ENCODE measurements around the gene ARMC6. TPM values are rescaled to one million over a fixed set of nuclear protein-coding genes. Genes with fewer than 3 reads are reported as not detected.
A peak's percentile ranks its signal among the peaks of the same experiment; 100 is the strongest.

ARMC6 gene
- total and polyA plus RNA-seq, 2 of the 13 experiments (the other 11 are each of a cell fraction or from before 2014, with no cell fraction given): 16.2 to 36.8 TPM

GRCh38 chr19:19096641-19097627 is 63.5 kb downstream of the ARMC6 start (continued):
- TF ChIP-seq CBX1 (IDR thresholded peaks at IDR 0.05; ENCODE audit: low read depth): peak; percentile 24
- TF ChIP-seq ZBTB26 (CRISPR knock-in tag; IDR thresholded peaks at IDR 0.05; ENCODE audit: borderline replicate concordance): no peak
- TF ChIP-seq NONO (IDR thresholded peaks at IDR 0.05): no peak
- TF ChIP-seq NONO (CRISPR knock-in tag; conservative IDR thresholded peaks at IDR 0.05): peak; percentile 98
- TF ChIP-seq FOXA3 (CRISPR knock-in tag; IDR thresholded peaks at IDR 0.05): peak; percentile 78
- TF ChIP-seq ZNF589 (CRISPR knock-in tag; conservative IDR thresholded peaks at IDR 0.05): peak; percentile 88
- no peak for TF ChIP-seq GLI4 (CRISPR knock-in tag; IDR thresholded peaks at IDR 0.05; ENCODE audit: borderline replicate concordance)
- no peak for TF ChIP-seq NR3C1 (CRISPR knock-in tag; IDR thresholded peaks at IDR 0.05)
- TF ChIP-seq ZNF318 (CRISPR knock-in tag; IDR thresholded peaks at IDR 0.05): no peak
- peak; percentile 50; the same call in 1 of the 2 replicates for TF ChIP-seq SP5 (CRISPR knock-in tag; IDR thresholded peaks at IDR 0.05; ENCODE audit: borderline replicate concordance, low read depth)
- no peak for TF ChIP-seq ZNF597 (CRISPR knock-in tag; IDR thresholded peaks at IDR 0.05)
- no peak; the same call in 1 of the 2 replicates for TF ChIP-seq ZNF724P (CRISPR knock-in tag; IDR thresholded peaks at IDR 0.05; ENCODE audit: borderline replicate concordance)
- TF ChIP-seq KDM6A (CRISPR knock-in tag; IDR thresholded peaks at IDR 0.05; ENCODE audit: low read depth): peak; percentile 94
- TF ChIP-seq ZSCAN5A (CRISPR knock-in tag; IDR thresholded peaks at IDR 0.05; ENCODE audit: borderline replicate concordance): peak; percentile 77; the same call in 1 of the 2 replicates
- TF ChIP-seq ZNF33B (CRISPR knock-in tag; IDR thresholded peaks at IDR 0.05): 0 out of 2 replicates have a peak, but pooled peaks have one; percentile 76

All from HepG2 (cell line).